Prostate gland (tissue), 2 donors: Measurements from ENCODE around the gene TRPM3. TPM values are rescaled to one million over a fixed set of nuclear protein-coding genes. Genes with fewer than 3 reads are reported as not detected.

Experiments
- DNase-seq: peaks from one replicate; pipeline ENCODE4 v3.0.0-alpha.2; 2019; ENCODE audit warnings: low spot score
- H3K27ac ChIP-seq, 2 donors: fragments of 200-600 bp; sonication (generic); 2 replicates each; pipeline ENCODE4 v1.5.1; 2017 to 2019
- H3K27me3 ChIP-seq: fragments of 200-600 bp; sonication (generic); replicated peaks from 2 replicates; pipeline ENCODE4 v1.5.1; 2019; ENCODE audit not compliant: insufficient read depth
- H3K36me3 ChIP-seq, 2 donors: fragments of 200-600 bp; sonication (generic); 1 replicate in 1 of 2; 2 replicates in 1 of 2; pipeline versions ENCODE4 v1.5.1 to v1.8.1; 2017 to 2019
- H3K4me1 ChIP-seq: fragments of 200-600 bp; sonication (generic); replicated peaks from 2 replicates; pipeline ENCODE4 v1.5.1; 2019
- H3K4me3 ChIP-seq, 2 donors: fragments of 200-600 bp; sonication (generic); 2 replicates each; pipeline ENCODE4 v1.5.1; 2017 to 2019
- H3K9me3 ChIP-seq: fragments of 200-600 bp; sonication (generic); 2 replicates; pipeline ENCODE4 v1.5.1; 2017
- CTCF ChIP-seq, 4 experiments: fragments of 200-600 bp in 2 of 4; fragments of 450-650 bp in 2 of 4; sonication (generic) in 2 of 4; IDR thresholded peaks; 1 replicate in 3 of 4; 2 replicates in 1 of 4; pipeline ENCODE4 v1.5.1; 2016 to 2019; ENCODE audit warnings: antibody characterized with exemption in 4 of 4, mild to moderate bottlenecking in 2 of 4, moderate library complexity in 2 of 4
- POLR2A ChIP-seq: fragments of 450-650 bp; IDR thresholded peaks from one replicate; pipeline ENCODE4 v1.6.1; 2016; ENCODE audit warnings: antibody characterized with exemption, mild to moderate bottlenecking
- POLR2AphosphoS5 ChIP-seq: sonication (generic); formaldehyde crosslinking; IDR thresholded peaks from one replicate; pipeline ENCODE4 v1.6.1; 2017; ENCODE audit warnings: antibody characterized with exemption
- WGBS: methylation state at CpG from one replicate; pipeline ENCODE4 v1.1.5; 2018; 5-methylcytosine and 5-hydroxymethylcytosine counted together
- intact Hi-C: fragments of 100-400 bp; cut with DNase I; formaldehyde crosslinking; loops from one replicate; pipeline ENCODE4 v1.14.2; 2022
- total RNA-seq, 2 donors: library from RNA; depleted of rRNA; stranded (reverse); fragments of >200 nt; gene quantifications; one replicate each; pipeline ENCODE4 v1.1.0, GENCODE V29; 2016

The TRPM3 gene
- total RNA-seq, 2 donors from 2014 or later, result 0.32 to 18.7 TPM

- DNase-seq, result no peak
- H3K36me3 ChIP-seq, result no peaks in the 10 kb centered on the region
- TF ChIP-seq POLR2A (no peak), POLR2AphosphoS5 (no peak), CTCF (IDR thresholded peaks at IDR 0.05) (no peak)
- H3K4me3 ChIP-seq, result no peak overlapping the region
- H3K9me3 ChIP-seq, result no peaks in the 10 kb centered on the region
- H3K27ac ChIP-seq, result no peak overlapping the region
- H3K4me1 ChIP-seq, result no peaks in the 10 kb centered on the region
- H3K27me3 ChIP-seq, result no peaks in the 10 kb centered on the region
- intact Hi-C loops, result no loop called here
- 87% methylated on average over 2 of the region's 2 CpGs for WGBS
Observed at GRCh38 chr9:71025728-71026127, 95.7 kb downstream of the TRPM3 start.

DNA sequence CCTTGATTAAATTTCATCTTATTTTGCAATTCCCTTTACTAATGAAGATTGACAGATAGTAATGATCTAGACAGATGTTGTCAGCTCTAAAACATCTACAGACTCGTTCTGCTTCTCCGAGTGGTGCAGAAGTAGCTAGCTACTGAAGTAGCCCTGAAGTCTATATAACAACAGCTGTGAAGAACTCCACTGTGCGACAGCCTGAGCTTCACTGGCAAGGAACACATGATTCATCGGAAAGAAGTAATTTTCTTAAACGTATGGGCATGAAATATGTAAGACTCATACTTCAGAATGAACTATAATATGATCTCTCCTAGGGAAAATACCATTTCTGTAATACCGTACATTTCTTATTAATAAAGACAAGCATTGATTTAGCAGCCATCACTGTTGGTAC lies 96.2 kb downstream of the TRPM3 start:
- H3K27me3 ChIP-seq, result no peaks in the 10 kb centered on the region
- no peaks in the 10 kb centered on the region for H3K9me3 ChIP-seq
- 64% methylated on average over 6 of the region's 6 CpGs for WGBS
- H3K4me3 ChIP-seq, result no peak overlapping the region
- intact Hi-C loops, result no loop called here
- TF ChIP-seq POLR2AphosphoS5 (no peak), CTCF (IDR thresholded peaks at IDR 0.05) (no peak), POLR2A (no peak)
- H3K36me3 ChIP-seq, result no peaks in the 10 kb centered on the region
- no peak overlapping the region for H3K27ac ChIP-seq
- H3K4me1 ChIP-seq, result no peaks in the 10 kb centered on the region
- DNase-seq, result no peak

GRCh38 chr9:71010258-71010657 lies 111.2 kb downstream of the TRPM3 start:
- no peaks in the 10 kb centered on the region for H3K36me3 ChIP-seq
- intact Hi-C loops, result no loop called here
- no peaks in the 10 kb centered on the region for H3K9me3 ChIP-seq
- TF ChIP-seq POLR2AphosphoS5 (no peak), CTCF (IDR thresholded peaks at IDR 0.05) (no peak), POLR2A (no peak)
- H3K4me1 ChIP-seq, result no peaks in the 10 kb centered on the region
- H3K4me3 ChIP-seq, result no peak overlapping the region
- WGBS, result 94% methylated on average over 3 of the region's 3 CpGs
- H3K27ac ChIP-seq, result no peak overlapping the region
- no peak for DNase-seq
- no peaks in the 10 kb centered on the region for H3K27me3 ChIP-seq

DNA sequence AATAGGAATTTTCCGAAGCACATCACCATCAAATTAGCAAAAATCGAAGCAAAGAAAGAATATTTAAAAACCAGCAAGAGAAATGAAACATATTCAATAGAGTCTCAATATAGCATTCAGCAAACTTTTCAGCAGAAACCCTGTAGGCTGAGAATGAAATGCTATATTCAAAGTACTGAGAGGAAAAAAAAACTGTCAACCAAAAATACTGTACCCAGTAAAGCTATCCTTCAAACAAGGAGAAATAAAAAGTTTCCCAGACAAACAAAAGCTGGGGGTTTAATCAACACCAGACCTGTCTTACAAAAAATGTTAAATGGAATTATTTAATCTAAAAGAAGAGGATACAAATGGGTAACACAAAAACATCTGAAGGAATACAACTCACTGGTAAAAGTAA lies 116.0 kb downstream of the TRPM3 start:
- 94% methylated on average over 2 of the region's 2 CpGs for WGBS
- no peak for DNase-seq
- Histone ChIP-seq H3K36me3 (no peaks in the 10 kb centered on the region), H3K4me1 (no peaks in the 10 kb centered on the region), H3K27ac (no peak overlapping the region), H3K27me3 (no peaks in the 10 kb centered on the region), H3K9me3 (no peaks in the 10 kb centered on the region), H3K4me3 (no peak overlapping the region)
- TF ChIP-seq POLR2AphosphoS5, result no peak
- no peak for TF ChIP-seq CTCF (IDR thresholded peaks at IDR 0.05)
- no peak for TF ChIP-seq POLR2A
- intact Hi-C loops, result no loop called here

DNA sequence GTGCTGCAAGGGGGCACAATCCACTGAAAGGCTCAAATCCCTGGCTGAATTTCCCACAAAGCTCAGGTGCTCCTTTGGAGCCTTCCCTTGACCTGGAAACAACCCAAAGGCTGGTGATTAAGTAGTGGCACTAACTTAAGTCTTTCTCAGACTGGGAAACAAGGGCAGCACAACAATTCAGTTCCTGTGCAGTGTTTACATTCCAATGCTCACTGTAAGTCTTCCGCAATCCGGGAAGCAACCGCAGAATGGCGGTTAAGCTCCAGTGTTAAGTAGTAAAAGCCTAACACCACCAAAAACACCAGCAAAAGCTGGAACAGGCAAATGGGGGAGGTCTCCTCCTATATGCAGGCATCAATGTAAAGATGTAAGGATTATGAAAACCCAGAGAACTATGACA lies 117.2 kb downstream of the TRPM3 start:
- H3K27me3 ChIP-seq, result no peaks in the 10 kb centered on the region
- H3K36me3 ChIP-seq, result no peaks in the 10 kb centered on the region
- H3K27ac ChIP-seq, result no peak overlapping the region
- H3K4me3 ChIP-seq, result no peak overlapping the region
- DNase-seq, result no peak
- WGBS, result 97% methylated on average over 4 of the region's 4 CpGs
- no peaks in the 10 kb centered on the region for H3K4me1 ChIP-seq
- no peaks in the 10 kb centered on the region for H3K9me3 ChIP-seq
- intact Hi-C loops, result loop anchor here (5.0 kb wide), 2 partner anchors 77 to 362 kb away; no protein-coding TSS in a partner anchor
- TF ChIP-seq CTCF (IDR thresholded peaks at IDR 0.05) (no peak), POLR2A (no peak), POLR2AphosphoS5 (no peak)
